ENCODE measurements around the gene COBL.

COBL gene

DNA sequence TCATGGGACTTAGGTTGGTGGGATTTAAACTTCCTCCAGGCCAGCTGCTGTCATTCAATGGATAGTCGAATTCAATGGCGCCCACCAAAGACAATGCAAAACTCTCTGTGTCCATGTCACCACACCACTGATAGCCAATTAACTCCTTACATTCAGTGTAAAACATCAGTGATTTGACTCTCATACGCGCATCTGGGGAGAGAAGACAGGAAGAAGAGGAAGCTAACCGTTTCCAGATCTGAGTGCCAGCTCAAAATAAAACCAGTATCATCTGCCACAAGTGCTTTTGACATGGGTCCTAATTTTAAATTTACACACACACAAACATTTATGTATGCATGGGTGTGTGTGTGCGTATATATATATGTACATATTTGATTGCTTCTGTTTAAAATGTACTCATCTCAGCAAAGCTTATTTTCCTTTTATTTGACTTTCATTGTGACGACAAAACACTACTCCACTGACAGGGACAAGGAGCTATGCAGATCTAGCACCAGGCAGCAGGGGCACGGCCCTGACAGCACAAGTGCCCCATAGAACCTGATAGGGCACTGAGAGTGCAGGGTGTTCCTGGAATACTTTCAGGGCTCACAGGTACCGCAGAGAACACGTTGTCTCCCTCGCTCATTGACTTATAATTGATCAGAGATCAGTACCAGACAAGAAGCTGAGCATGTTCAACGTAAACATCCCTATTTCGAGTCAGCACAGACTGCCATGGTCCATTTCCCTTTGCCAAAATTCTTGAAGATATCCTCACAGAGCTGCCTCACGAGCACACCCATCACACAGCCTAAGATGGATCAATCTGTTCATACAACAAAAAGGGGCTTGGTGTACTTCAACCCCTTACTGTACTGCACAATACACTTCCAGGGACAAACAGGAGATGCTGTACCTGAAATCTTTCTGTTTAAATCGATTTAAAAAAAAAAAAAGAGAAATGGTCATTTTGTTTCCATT is 176.1 kb downstream of the COBL start:
- no peak for DNase-seq (ENCODE audit: low spot score)

DNA sequence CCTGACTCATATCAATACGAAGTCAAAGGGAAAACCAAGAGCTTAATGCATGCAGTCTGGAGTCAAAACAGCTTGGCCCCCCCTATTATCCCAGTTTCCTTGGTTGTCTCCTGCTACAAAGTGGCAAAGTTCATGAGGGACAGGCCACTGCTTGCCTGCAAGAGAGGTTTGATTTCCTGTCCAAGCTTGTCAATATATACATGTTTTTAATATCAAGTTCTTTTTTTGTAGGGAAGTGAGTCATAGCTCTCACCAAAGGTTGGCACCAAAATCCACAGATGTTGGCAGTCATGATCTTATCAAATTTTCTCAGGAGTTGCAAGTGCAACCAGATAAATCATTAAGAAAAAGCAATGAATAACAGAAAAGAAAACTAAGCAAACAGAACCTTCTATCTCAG is 176.8 kb downstream of the COBL start:
- DNase-seq (ENCODE audit: low spot score), result no peak

DNA sequence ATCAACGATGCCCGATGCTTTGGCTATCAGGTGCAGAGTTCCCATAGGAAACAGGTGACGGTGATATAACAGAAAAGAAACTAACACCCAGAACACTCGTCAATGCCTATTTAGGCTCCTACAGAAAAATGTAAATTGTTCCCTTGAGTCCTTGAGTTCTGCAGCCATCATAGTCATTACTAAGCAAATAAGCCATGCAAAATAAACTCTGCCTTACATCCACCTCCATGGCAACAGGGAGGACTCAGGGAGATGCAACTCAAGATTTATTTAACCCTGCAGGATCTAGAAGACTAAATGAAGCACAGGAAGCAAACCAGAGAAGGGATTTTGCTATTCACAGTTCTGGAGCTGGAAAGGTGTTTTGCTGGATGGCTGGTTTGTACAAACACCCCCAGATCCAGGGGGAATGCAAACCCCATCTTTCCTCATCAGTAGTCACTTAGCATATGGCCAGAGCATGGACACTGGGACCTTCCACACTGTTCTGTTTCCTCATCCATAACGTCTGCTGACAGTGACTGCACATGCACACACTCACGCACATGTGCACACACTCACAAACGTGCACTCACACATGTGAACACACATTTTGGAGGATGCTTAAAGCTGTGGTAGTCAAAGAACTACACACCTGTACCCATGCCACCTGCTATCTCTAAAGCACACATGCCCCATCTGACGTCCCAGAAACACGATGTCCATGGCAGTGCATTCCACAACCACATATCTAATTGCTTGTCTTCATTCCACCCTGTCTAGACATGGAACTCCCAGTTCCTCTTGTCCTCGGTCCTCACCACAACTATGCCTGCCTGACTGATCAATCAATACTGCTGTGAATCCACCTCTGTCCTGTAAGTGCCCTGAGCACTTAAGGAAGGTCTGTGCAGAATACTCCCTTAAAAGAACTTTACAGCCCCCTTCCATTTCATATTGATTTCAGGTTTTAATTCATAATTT is 178.2 kb downstream of the COBL start:
- DNase-seq (ENCODE audit: low spot score), result no peak

DNA sequence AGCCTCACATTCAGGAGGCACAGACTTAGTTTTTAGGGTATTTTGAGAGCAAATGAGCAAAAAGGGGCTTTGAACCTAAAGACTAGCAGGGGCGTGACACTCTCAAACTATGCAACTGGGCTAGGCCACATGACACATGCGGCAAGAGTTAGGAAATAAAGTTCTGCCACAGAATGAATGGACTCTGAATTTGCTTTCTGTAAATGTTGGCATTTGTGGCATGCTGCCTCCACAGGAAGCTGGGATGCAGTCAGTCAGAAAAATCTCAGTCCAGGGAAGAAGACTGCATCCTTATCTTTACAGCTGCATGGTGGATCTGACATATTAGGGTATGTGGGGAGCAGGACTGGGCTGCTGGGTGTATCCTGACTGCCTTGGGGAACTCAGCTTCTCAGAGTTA is 181.0 kb downstream of the COBL start:
- peak; percentile 25 for DNase-seq (ENCODE audit: low spot score)

DNA sequence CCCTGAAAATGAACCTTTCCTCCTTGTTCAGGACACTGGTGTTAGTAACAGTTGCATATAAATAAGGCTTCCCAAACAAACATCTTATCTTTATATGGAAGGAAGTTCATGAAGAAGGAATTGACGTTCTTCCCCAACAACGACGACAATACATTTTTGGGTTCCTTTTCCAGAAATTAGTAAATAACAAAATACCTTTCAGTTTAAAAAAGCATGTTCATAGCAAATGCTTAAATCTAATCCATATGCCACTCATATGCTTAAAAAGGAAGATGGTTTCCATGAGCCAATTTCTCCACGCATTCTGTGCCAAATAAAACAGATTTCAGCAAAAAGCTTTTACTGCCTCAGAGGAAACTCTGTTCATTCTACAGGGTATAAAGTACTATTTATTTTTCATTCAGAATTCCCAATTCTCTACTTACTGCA is 182.6 kb downstream of the COBL start:
- DNase-seq (ENCODE audit: low spot score), result peak; percentile 69

DNA sequence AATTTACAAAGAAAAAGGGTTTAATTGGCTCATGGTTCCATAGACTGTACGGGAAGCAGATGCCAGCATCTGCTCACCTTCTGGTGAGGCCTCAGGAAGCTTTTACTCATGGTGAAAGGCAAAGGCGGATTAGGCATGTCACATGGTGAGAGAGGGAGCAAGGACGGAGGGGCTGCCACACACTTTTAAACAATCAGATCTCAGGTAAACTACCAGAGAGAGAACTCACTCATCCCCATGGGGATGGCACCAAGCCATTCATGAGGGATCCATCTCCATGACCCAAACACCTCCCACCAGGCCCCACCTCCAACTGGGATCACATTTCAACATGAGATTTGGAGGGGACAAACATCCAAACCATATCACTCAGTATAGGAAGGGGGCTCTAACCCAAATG is 183.9 kb downstream of the COBL start:
- no peak for DNase-seq (ENCODE audit: low spot score)

DNA sequence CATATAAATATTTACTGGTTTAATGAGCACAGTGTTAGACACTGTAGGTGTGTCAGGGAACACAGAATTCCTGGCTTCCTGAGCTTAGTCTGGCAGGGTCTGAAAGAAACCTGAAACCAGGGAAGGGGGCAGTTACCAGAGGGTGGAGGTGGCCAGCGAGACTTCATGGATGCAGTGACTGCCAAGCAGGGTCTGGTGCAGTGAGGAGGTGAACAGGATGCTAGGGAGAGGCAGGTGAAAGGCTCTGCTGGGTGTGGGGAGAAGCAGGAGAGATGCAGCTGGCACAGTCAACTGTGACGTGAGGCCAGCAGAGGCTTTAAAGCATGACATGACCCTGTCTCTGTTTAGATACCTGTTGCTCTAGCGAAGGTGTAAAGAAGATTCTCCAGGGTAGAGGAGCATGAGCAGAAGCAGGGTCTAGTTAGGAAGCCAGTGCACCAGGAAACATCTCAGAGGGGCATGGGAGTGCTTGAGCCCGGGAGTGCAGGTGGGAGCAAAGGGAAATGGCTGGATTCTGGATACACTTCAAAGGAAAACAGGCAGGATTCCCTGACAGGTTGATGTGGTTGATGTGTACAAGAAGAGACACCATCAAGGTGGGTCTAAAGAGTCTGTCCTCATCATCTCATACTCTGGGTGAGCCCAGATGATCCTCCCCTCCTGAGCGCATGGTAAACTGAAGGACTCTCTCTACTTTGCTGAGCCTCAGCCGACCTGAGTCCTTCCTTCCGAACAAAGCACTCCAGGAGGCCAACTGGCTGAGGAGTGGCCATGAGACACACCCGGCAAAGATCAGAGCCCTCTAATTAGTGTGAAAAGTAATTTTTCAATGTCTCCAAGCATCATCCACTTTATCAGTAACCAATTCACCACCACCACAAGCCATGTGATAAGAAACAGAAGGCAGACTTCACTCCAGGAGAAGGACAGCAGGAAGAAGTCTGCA is 186.8 kb downstream of the COBL start:
- no peak for DNase-seq (ENCODE audit: low spot score)

DNA sequence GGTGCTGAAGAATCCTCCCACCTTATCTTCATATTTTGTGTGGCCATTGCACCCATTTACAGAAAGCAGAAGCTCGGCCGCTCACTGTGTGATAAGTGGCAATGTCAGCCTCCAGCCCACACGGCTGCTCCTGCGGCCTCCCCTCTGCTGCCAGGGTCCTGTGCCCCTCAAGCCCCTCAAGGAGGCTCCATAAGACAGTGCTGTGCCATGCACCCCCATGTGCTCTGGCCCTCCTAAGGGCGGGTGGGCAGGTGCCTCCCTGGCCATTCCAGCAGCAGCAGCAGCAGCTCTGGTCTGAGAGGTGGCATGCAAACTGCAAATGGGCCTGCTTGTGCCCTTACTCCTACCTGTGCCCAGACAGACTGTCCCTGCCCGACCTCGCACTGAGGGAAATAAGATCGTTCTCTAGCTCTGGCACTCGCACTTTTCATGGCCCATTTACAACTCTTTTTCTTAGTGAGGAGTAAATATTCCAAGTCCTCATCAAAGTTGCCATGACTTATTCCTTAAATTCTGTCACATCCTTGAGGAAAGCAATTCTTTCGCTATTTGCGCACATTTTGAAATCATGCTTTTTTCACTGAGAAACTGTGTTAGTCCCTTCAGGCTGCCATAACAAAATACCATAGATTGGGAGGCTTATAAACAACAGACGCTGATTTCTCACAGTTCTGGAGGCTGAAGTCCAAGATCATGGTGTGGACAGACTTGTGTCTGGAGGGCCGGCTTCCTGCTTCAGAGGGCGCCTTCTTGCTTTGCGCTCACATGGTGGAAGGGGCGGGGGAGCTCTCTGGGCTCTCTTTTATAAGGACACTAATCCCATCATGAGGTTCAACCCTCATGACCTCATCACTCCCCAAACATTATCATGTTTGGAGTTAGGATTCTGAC is 187.8 kb downstream of the COBL start:
- no peak for DNase-seq (ENCODE audit: low spot score)

DNA sequence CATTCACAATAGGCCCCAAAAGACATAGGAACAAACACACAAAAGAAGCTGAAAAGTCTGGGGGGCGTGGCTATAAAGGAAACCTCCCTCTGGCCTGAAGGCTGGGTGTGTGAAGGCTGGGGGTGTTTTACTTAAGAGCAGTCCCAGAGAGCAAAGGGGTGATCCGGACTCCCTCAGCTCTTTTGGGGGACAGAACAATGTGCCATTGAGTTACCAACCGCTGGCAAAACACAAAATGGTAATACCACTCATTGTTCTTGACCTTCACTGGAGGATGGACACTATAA is 189.0 kb downstream of the COBL start:
- DNase-seq (ENCODE audit: low spot score), result no peak

DNA sequence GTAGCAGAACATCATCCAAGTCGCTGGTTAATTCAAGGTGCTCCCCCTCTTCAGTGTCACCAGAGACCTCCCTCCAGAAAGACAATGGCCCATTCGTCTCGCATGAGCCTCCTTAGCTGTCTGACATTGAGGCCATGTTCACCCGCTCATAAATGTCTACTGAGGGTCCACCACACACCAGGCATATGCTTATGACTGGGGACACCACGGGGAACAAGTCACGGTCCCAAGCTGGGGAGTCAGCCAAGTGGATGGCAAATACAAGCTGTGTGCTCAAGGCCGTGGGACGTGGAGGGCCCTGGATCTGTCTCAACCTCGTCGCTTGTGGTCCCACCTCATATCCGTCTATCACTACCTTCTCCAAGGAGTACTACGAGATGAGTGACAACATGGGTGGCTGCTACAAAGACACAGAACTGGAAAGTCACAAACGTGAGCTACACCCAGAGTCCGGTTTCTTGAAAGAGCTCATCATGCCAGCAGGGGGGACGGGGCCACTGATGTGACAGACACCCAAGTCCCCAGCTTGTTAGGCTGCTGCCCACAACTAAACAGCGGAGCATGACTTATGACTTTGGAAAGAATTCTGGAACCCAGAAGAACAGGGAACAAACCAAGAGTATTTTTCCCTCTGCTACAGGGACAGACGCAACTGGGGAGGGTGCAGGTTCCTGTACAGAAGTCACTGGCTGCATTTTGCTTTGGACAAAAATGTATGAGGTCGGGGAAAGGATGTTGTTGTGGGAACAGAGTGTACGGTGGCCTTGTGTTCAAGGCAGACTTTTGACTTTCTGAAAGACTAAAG is 189.6 kb downstream of the COBL start:
- no peak for DNase-seq (ENCODE audit: low spot score)

DNA sequence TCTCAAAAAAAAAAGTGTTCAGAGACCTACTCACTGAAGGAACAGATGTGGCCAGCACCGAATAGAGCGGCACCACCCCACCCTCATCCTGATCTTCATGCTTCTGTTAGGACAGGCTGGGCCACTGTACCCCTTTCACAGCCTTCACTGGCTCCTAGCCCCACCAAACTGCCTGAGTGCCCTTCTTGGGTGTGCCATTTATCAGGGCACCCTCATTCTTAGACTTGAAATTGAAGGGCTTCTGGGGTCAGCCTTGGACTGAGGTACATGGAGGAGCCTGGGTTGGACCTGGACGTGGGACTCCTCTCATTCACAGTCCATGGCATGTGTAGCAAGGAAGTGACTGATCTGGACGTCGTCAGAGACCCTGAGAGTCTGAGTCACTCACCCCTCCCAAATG is 190.3 kb downstream of the COBL start:
- no peak for DNase-seq (ENCODE audit: low spot score)

DNA sequence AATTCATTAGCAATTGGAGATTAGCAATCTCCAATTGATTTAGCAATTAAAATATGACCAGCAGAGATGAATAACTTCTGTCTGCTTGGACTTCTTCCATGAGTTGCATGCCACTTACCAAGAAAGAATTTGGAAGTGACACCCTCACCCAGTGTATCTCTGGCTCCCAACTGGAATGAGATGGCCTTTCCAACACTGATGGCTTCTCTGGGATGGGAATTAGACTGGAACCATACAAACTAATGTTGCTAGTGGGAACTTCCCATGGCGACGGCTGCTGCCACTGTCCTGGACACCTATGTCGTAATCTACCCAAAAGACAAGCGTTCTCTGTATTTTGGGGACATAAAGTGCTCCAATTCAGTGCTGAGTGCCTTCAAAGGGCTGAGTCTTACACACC is 192.3 kb downstream of the COBL start:
- no peak for DNase-seq (ENCODE audit: low spot score)

DNA sequence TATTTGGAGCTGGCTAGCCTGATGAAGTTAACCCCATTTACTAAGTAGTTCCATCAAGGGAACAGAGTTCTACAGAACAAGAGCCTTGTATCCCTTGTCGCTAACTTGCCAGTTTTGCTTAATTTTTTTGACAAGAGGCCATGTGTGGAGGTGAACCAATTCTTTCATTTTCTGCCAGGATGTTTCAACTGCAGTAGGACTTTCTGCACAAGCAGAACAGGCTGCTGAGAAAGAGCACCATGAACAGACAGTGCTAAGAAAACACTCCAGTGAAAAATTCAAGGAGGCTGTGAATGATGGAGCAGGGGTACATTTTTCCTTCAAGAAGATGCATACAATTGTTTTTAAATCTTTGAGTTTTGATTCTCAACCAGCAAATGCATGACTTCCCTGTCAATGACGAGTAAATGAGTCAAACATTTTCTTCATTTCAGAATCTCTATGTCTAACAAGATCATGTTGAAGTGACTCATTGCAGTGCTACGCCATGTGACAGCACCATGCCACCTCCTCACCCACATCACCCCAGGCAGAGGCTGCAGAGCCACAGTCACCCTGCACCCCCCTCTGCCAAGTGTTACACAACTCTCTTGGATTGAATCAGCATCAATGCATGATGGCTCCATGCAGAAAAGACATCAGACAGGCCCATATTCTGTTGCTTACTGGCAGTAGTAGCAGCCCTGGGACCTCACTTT is 193.1 kb downstream of the COBL start:
- DNase-seq (ENCODE audit: low spot score), result no peak

DNA sequence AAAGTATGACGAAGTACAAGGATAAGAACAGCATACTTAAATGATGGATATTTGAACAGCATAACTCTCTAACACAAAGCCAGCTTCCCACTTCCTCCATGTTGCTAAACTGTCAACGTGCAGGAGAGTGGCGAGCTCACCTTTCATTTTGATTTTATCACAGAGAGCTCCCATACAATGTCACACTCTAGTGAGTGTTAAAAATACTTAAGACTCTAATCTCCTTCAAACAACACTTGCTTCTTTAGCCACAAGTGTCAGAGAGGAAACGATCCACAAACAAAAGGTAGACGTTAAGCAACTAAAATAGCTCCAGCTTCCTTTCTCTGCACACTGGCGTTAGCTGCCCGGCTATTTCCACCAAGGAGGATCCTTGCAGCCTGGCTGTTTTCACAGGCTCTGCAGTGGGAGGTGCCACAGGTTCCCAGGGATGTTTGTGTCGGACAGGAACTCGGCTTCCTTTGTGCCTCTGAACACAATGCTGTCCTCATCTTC is 194.6 kb downstream of the COBL start:
- no peak for DNase-seq (ENCODE audit: low spot score)

DNA sequence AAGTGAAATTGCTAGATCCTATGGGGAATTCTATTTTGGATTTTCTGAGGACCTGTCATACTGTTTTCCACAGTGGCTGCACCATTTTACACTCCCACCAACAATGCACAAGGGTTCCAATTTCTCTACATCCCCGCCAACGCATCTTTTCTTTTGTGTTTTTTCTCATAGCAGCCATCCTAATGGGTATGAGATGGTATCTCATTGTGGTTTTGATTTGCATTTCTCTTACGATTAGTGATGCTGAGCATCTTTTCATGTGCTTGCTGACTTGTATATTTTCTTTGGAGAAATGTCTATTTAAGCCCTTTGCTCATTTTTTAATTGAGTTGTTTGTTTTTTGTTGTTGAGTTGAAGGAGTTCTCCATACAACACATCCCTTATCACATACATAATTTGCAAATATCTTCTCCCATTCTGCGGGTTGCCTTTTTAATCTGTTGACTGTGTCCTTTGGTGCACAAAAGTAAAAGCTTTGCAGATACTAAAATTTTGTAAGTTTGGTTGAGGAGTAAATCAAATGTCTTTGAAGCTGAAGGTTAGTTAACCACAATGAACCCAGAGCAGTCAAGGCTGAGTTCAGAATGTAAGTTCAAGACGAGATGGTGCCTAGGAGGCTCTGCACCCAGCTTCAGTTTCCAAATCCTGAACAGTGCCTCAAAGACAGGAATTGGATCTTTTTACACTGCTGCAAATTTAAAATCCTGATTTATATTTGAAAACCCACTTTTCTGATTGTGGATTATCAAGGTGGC is 195.4 kb downstream of the COBL start:
- DNase-seq (ENCODE audit: low spot score), result no peak

DNA sequence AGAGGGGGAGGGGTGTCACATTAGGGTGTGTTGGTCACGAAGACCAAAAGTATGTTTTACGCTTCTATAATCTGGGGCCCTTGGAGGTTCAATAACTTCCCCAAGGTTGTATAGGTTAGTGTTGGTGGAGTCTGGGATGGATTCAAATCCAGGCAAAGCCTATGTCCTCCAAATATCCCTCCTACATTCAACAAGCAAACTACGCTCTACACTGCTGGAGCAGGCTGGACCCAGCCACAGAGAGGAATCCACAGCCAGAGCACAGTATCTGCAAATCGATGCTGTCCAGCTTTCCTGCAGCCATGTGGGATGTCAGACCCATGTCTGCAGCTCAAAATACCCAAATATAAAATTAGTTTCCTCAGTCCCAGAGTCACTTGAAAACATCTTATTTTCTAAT is 198.0 kb downstream of the COBL start:
- DNase-seq (ENCODE audit: low spot score), result no peak

DNA sequence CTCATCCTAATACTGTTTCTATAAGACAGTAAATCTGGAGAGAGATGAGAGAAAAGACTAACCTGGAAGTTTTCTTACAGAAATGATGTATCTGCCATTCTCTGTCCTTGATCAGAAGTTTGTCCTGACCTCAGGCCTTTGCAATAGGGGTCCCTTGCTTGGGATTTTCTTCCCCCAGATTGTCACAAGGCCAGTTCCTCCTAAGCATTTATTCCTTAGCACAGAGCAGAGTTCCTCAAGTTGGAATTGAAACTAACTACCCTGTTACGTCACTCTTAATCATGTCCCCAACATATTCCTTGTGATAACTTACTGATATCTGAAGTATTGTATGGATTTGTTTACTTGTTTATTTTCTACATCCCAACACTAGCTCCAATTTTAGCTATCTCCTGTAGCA is 202.1 kb downstream of the COBL start:
- no peak for DNase-seq (ENCODE audit: low spot score)

DNA sequence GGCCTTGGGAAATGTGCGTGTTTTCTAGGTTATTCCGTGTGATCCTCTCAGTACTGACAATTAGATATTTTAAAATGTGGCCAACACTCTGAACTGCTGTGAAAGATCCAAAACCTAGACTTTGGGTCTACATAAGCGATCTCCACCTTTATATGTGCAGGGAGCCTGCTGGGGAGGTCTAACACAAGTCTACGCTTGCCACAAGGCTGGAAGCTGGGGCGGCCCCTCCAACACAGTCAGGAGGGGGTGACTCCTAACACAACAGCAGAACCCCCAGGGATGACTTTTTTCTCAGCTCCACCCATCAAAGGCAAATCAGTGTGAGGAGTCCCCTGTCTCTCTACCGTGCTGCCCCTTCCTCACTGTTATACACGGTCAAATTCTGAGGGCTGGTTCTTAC is 202.6 kb downstream of the COBL start:
- no peak for DNase-seq (ENCODE audit: low spot score)

All from cerebellar cortex (tissue), 1 donor.